PFSK-1 (cell line): ENCODE results near the gene HS3ST4.

Source experiments
- FOXP2 ChIP-seq: optimal IDR thresholded peaks from 2 replicates; pipeline ENCODE3; 2011; ENCODE audit warnings: borderline replicate concordance, control low read depth, inconsistent platforms; ENCODE audit not compliant: insufficient read depth; ENCODE audit errors: extremely low read length, extremely low read depth
- POLR2AphosphoS5 ChIP-seq: IDR thresholded peaks from 2 replicates; pipeline ENCODE4 v1.6.1; 2012; ENCODE audit warnings: low read depth, mild to moderate bottlenecking, control low read depth, low read length, moderate library complexity
- SIN3A ChIP-seq: IDR thresholded peaks from 2 replicates; pipeline ENCODE4 v1.6.1; 2012; ENCODE audit warnings: mild to moderate bottlenecking, low read length, moderate library complexity, borderline replicate concordance; ENCODE audit not compliant: insufficient read depth
- TAF1 ChIP-seq: IDR thresholded peaks from 2 replicates; pipeline ENCODE4 v1.6.1; 2012; ENCODE audit warnings: low read length, control low read depth, borderline replicate concordance; ENCODE audit not compliant: insufficient read depth
- TF ChIP-seq, protein P1 (sequence below), 2 experiments: IDR thresholded peaks; 2 replicates each; pipeline versions ENCODE4 v1.6.1 to v1.8.0; 2011 to 2012; ENCODE audit warnings: low read depth in 2 of 2, low read length in 2 of 2, control low read depth in 1 of 2, inconsistent platforms in 1 of 2, mild to moderate bottlenecking in 1 of 2, moderate library complexity in 1 of 2; ENCODE audit not compliant: insufficient read depth in 1 of 2

DNA sequence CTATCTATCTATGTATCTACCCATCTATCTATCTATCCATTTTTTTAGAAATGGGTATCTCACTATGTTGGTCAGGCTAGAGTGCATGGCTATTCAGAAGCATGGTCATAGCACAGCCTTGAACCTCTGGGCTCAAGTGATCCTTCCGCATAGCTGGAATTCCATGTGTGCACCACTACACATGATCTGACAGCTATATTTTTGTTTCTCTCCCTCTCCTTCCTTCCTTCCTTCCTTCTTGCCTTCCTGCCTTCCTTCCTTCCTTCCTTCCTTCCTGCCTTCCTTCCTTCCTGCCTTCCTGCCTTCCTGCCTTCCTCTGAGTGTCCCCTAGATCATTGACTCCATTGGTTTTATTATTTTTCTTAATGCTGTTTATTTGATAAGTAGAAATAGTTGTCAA is 108.1 kb downstream of the HS3ST4 start:
- TF ChIP-seq, protein P1, sequence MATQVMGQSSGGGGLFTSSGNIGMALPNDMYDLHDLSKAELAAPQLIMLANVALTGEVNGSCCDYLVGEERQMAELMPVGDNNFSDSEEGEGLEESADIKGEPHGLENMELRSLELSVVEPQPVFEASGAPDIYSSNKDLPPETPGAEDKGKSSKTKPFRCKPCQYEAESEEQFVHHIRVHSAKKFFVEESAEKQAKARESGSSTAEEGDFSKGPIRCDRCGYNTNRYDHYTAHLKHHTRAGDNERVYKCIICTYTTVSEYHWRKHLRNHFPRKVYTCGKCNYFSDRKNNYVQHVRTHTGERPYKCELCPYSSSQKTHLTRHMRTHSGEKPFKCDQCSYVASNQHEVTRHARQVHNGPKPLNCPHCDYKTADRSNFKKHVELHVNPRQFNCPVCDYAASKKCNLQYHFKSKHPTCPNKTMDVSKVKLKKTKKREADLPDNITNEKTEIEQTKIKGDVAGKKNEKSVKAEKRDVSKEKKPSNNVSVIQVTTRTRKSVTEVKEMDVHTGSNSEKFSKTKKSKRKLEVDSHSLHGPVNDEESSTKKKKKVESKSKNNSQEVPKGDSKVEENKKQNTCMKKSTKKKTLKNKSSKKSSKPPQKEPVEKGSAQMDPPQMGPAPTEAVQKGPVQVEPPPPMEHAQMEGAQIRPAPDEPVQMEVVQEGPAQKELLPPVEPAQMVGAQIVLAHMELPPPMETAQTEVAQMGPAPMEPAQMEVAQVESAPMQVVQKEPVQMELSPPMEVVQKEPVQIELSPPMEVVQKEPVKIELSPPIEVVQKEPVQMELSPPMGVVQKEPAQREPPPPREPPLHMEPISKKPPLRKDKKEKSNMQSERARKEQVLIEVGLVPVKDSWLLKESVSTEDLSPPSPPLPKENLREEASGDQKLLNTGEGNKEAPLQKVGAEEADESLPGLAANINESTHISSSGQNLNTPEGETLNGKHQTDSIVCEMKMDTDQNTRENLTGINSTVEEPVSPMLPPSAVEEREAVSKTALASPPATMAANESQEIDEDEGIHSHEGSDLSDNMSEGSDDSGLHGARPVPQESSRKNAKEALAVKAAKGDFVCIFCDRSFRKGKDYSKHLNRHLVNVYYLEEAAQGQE (IDR thresholded peaks at IDR 0.05; ENCODE audit: insufficient read depth in 1 of 2, low read depth in 2 of 2, low read length in 2 of 2), result no peak
- TF ChIP-seq POLR2AphosphoS5 (no peak), TAF1 (no peak), FOXP2 (no peak), SIN3A (no peak)
